A673 (cell line): ENCODE results near the gene C19orf47. TPM values are rescaled to one million over a fixed set of nuclear protein-coding genes. Genes with fewer than 3 reads are reported as not detected.
A peak's percentile ranks its signal among the peaks of the same experiment; 100 is the strongest.

ENCODE experiments used
- BruUV-seq: library from RNA; stranded (reverse); fragments of 400-500 nt; replicated peaks from 2 replicates; lab custom pipeline; 2021; lab: Mats Ljungman, UMichigan
- CTCF ChIA-PET: fragments of 300-600 bp; sonication (Branson Sonifier 250); formaldehyde crosslinking; loops from one replicate; lab custom pipeline; 2022; ENCODE audit warnings: antibody characterized with exemption; lab: Charles Lee
- POLR2A ChIA-PET: fragments of 300-600 bp; sonication (Branson Sonifier 250); formaldehyde crosslinking; loops from one replicate; lab custom pipeline; 2022; ENCODE audit warnings: antibody characterized with exemption; ENCODE audit not compliant: low non-redundant PET; lab: Charles Lee
- DNase-seq: peaks from one replicate; pipeline ENCODE4 v3.0.0-alpha.2; 2015; ENCODE audit warnings: low spot score
- H3K27ac ChIP-seq: fragments of 200-600 bp; sonication (generic); 2 replicates; pipeline ENCODE4 v1.5.1; 2016; ENCODE audit warnings: mixed run types, low read depth, mild to moderate bottlenecking, mixed read lengths, antibody characterized with exemption, low read length; ENCODE audit not compliant: poor library complexity, severe bottlenecking
- H3K27me3 ChIP-seq: fragments of 200-600 bp; sonication (generic); replicated peaks from 2 replicates; pipeline ENCODE4 v1.6.1; 2017; ENCODE audit warnings: mixed run types, low read depth, mild to moderate bottlenecking, mixed read lengths, antibody characterized with exemption, low read length; ENCODE audit not compliant: insufficient read depth, poor library complexity
- H3K36me3 ChIP-seq: fragments of 200-600 bp; sonication (generic); 2 replicates; pipeline ENCODE4 v1.6.1; 2016; ENCODE audit warnings: mixed run types, mild to moderate bottlenecking, mixed read lengths, antibody characterized with exemption, low read length; ENCODE audit not compliant: insufficient read depth, poor library complexity, severe bottlenecking
- H3K4me1 ChIP-seq: fragments of 200-600 bp; sonication (generic); 2 replicates; pipeline ENCODE4 v1.6.1; 2017; ENCODE audit warnings: mixed run types, mild to moderate bottlenecking, mixed read lengths, antibody characterized with exemption, low read length; ENCODE audit not compliant: insufficient read depth, poor library complexity, severe bottlenecking
- H3K4me3 ChIP-seq: fragments of 200-600 bp; sonication (generic); 2 replicates; pipeline ENCODE4 v1.5.1; 2016; ENCODE audit warnings: low read depth, mixed run types, mild to moderate bottlenecking, mixed read lengths, low read length; ENCODE audit not compliant: poor library complexity, severe bottlenecking
- H3K9me3 ChIP-seq: fragments of 200-600 bp; sonication (generic); 2 replicates; pipeline ENCODE4 v1.6.1; 2016; ENCODE audit warnings: mixed run types, low read depth, mild to moderate bottlenecking, mixed read lengths, antibody characterized with exemption, low read length; ENCODE audit not compliant: poor library complexity, severe bottlenecking
- CTCF ChIP-seq: fragments of 300-800, 200-600 bp; sonication (generic); conservative IDR thresholded peaks from 2 replicates; pipeline ENCODE4 v1.5.1; 2017; ENCODE audit warnings: low read depth, mild to moderate bottlenecking, antibody characterized with exemption, low read length, moderate library complexity, mixed read lengths
- EZH2 ChIP-seq: fragments of 200-600 bp; sonication (generic); IDR thresholded peaks from 2 replicates; pipeline ENCODE4 v1.6.1; 2017; ENCODE audit warnings: borderline replicate concordance, low read depth, mild to moderate bottlenecking, mixed read lengths, antibody characterized with exemption, low read length; ENCODE audit not compliant: poor library complexity, severe bottlenecking
- intact Hi-C: fragments of 100-400 bp; cut with micrococcal nuclease; formaldehyde crosslinking; loops from one replicate; pipeline ENCODE4 v1.10.0; 2022; ENCODE audit not compliant: unreplicated experiment
- total RNA-seq: library from RNA; stranded (reverse); gene quantifications from 2 replicates; pipeline ENCODE4 v1.2.3, GENCODE V29; 2021

The C19orf47 gene
- total RNA-seq, 1 experiment from 2014 or later = 26.5 TPM

- peak within 1 kb of the TSS; percentile 86 for H3K27ac ChIP-seq
- H3K4me1 ChIP-seq = peaks cover 55% of the 10 kb centered on the region
- no peak for TF ChIP-seq CTCF
- TF ChIP-seq EZH2 = no peak
- H3K36me3 ChIP-seq = no peaks in the 10 kb centered on the region
- no peaks in the 10 kb centered on the region for H3K9me3 ChIP-seq
- intact Hi-C loops = loop anchor here (10.0 kb wide), 1 partner anchor 140 kb away; no protein-coding TSS in a partner anchor
- CTCF ChIA-PET = interaction anchor here (0.6 to 1.5 kb wide), 2 partner anchors 20 to 403 kb away, joined by 3 to 13 read pairs; no protein-coding TSS in a partner anchor
- peak; percentile 91 for DNase-seq
- BruUV-seq = no TSS peak
- no peaks in the 10 kb centered on the region for H3K27me3 ChIP-seq
- POLR2A ChIA-PET = interaction anchor here (0.6 kb wide), 2 partner anchors 314 to 315 kb away, joined by 5 to 13 read pairs; no protein-coding TSS in a partner anchor
- H3K4me3 ChIP-seq = peak within 1 kb of the TSS; percentile 86
These were observed 63.5 kb downstream of the C19orf47 start, which contains the start of gene AKT2 for GRCh38 chr19:40284501-40285352. TSS of gene AKT2 (minus strand) at chr19:40285345. CDS start at chr19:40265267, 20,078 bp downstream.

GRCh38 chr19:40284251-40284500, 64.0 kb downstream of the C19orf47 start:
- POLR2A ChIA-PET = interaction anchor here (0.5 kb wide), 1 partner anchor 337 kb away, joined by 9 read pairs; no protein-coding TSS in a partner anchor
- no peaks in the 10 kb centered on the region for H3K36me3 ChIP-seq
- TF ChIP-seq EZH2 = no peak
- no peak for TF ChIP-seq CTCF
- intact Hi-C loops = loop anchor here (10.0 kb wide), 1 partner anchor 139 kb away; no protein-coding TSS in a partner anchor
- BruUV-seq = TSS peak; percentile 83
- no peaks in the 10 kb centered on the region for H3K27me3 ChIP-seq
- no peaks in the 10 kb centered on the region for H3K9me3 ChIP-seq
- peak overlapping the region; percentile 86 for H3K4me3 ChIP-seq
- CTCF ChIA-PET = interaction anchor here (1.5 kb wide), 1 partner anchor 21 kb away, joined by 3 read pairs; no protein-coding TSS in a partner anchor
- peak overlapping the region; percentile 86 for H3K27ac ChIP-seq
- H3K4me1 ChIP-seq = peaks cover 60% of the 10 kb centered on the region
- DNase-seq = no peak

GRCh38 chr19:40283414-40284250, 64.6 kb downstream of the C19orf47 start:
- no peak for TF ChIP-seq EZH2
- H3K9me3 ChIP-seq = no peaks in the 10 kb centered on the region
- peak overlapping the region; percentile 86 for H3K4me3 ChIP-seq
- no peak for DNase-seq
- H3K36me3 ChIP-seq = no peaks in the 10 kb centered on the region
- BruUV-seq = no TSS peak
- ChIA-PET POLR2A (interaction anchor here (0.5 kb wide), 1 partner anchor 337 kb away, joined by 9 read pairs; no protein-coding TSS in a partner anchor), CTCF (interaction anchor here (0.6 to 1.5 kb wide), 2 partner anchors 22 to 302 kb away, joined by 3 to 9 read pairs; no protein-coding TSS in a partner anchor)
- intact Hi-C loops = loop anchor here (10.0 kb wide), 1 partner anchor 139 kb away; no protein-coding TSS in a partner anchor
- H3K27me3 ChIP-seq = no peaks in the 10 kb centered on the region
- H3K4me1 ChIP-seq = peaks cover 65% of the 10 kb centered on the region
- peak overlapping the region; percentile 86 for H3K27ac ChIP-seq
